ENCODE data around the gene CC2D2B.

DNA sequence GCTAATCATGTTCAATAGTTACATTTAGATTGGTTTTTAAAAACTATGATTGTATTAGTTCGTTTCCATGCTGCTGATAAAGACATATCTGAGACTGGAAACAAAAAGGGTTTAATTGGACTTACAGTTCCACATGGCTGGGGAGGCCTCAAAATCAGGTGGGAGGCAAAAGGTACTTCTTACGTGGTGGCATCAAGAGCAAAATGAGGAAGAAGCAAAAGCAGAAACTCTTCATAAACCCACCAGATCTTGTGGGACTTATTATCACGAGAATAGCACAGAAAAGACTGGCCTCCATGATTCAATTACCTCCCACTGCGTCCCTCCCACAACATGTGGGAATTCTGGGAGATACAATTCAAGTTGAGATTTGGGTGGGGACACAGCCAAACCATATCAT is 34.1 kb upstream of the CC2D2B start:
- TF ChIP-seq, protein P1, sequence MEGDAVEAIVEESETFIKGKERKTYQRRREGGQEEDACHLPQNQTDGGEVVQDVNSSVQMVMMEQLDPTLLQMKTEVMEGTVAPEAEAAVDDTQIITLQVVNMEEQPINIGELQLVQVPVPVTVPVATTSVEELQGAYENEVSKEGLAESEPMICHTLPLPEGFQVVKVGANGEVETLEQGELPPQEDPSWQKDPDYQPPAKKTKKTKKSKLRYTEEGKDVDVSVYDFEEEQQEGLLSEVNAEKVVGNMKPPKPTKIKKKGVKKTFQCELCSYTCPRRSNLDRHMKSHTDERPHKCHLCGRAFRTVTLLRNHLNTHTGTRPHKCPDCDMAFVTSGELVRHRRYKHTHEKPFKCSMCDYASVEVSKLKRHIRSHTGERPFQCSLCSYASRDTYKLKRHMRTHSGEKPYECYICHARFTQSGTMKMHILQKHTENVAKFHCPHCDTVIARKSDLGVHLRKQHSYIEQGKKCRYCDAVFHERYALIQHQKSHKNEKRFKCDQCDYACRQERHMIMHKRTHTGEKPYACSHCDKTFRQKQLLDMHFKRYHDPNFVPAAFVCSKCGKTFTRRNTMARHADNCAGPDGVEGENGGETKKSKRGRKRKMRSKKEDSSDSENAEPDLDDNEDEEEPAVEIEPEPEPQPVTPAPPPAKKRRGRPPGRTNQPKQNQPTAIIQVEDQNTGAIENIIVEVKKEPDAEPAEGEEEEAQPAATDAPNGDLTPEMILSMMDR (IDR thresholded peaks at IDR 0.05) = no peak
- TF ChIP-seq POLR2A (IDR thresholded peaks at IDR 0.05) (no peak), POLR2AphosphoS5 (IDR thresholded peaks at IDR 0.05; ENCODE audit: insufficient read depth in 1 of 2, low read depth in 1 of 2) (no peak)

Data from vagina (tissue), 2 donors.